Loucy (cell line): Measurements from ENCODE around the gene TDP1.

Source experiments
- EZH2phosphoT487 ChIP-seq: fragments of 200-600 bp; IDR thresholded peaks from 2 replicates; pipeline ENCODE4 v1.6.1; 2018; ENCODE audit warnings: antibody characterized with exemption, mild to moderate bottlenecking, moderate library complexity, borderline replicate concordance
- TF ChIP-seq, protein P1 (sequence below): fragments of 200-600 bp; sonication (generic); conservative IDR thresholded peaks from 2 replicates; pipeline ENCODE4 v1.5.1; 2014; ENCODE audit warnings: mild to moderate bottlenecking, antibody characterized with exemption, low read length

- TF ChIP-seq, protein P1, sequence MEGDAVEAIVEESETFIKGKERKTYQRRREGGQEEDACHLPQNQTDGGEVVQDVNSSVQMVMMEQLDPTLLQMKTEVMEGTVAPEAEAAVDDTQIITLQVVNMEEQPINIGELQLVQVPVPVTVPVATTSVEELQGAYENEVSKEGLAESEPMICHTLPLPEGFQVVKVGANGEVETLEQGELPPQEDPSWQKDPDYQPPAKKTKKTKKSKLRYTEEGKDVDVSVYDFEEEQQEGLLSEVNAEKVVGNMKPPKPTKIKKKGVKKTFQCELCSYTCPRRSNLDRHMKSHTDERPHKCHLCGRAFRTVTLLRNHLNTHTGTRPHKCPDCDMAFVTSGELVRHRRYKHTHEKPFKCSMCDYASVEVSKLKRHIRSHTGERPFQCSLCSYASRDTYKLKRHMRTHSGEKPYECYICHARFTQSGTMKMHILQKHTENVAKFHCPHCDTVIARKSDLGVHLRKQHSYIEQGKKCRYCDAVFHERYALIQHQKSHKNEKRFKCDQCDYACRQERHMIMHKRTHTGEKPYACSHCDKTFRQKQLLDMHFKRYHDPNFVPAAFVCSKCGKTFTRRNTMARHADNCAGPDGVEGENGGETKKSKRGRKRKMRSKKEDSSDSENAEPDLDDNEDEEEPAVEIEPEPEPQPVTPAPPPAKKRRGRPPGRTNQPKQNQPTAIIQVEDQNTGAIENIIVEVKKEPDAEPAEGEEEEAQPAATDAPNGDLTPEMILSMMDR = no peak
- no peak for TF ChIP-seq EZH2phosphoT487
Measured at GRCh38 chr14:89958966-89959365, 3.2 kb downstream of the TDP1 start.
